Ramos (cell line): Measurements from ENCODE around the gene PCDHAC1.
"Not testable (repeated sequence)": the region's sequence is repeated elsewhere in the genome, so short reads cannot be mapped to it uniquely, and the experiment has no call there.

ENCODE experiments used
- in situ Hi-C: fragments of 300-500 bp; cut with MboI; formaldehyde crosslinking; loops from one replicate; pipeline ENCODE4 v1.14.3; 2022; ENCODE audit warnings: low sequenced_read_pairs; ENCODE audit not compliant: unreplicated experiment

Gene PCDHAC1

GRCh38 chr5:140925806-140926442 is at the start of gene PCDHAC1:
TSS of gene PCDHAC1 (plus strand) at chr5:140926299. CDS start at chr5:140926893, 594 bp downstream.
- in situ Hi-C loops = no loop called here

- in situ Hi-C loops = not testable (repeated sequence)
These were observed 49.4 kb upstream of the PCDHAC1 start for GRCh38 chr5:140876541-140877261.

GRCh38 chr5:140877262-140877581 is 48.9 kb upstream of the PCDHAC1 start:
- in situ Hi-C loops = no loop called here

- in situ Hi-C loops = no loop called here
These were observed 44.1 kb upstream of the PCDHAC1 start, which contains the start of gene PCDHA13 for GRCh38 chr5:140881889-140882590. TSS of gene PCDHA13 (plus strand) at chr5:140882124. CDS start at chr5:140882269, 145 bp downstream.

GRCh38 chr5:140882591-140882899 is 43.6 kb upstream of the PCDHAC1 start:
- in situ Hi-C loops = no loop called here

GRCh38 chr5:140883373-140883772 is 42.7 kb upstream of the PCDHAC1 start:
- in situ Hi-C loops = no loop called here

- in situ Hi-C loops = no loop called here
These were observed 42.0 kb upstream of the PCDHAC1 start for GRCh38 chr5:140883927-140884697.

- in situ Hi-C loops = no loop called here
These were observed 9.8 kb upstream of the PCDHAC1 start for GRCh38 chr5:140916325-140916724.

GRCh38 chr5:140923601-140924000 is 2.5 kb upstream of the PCDHAC1 start:
- in situ Hi-C loops = no loop called here

- in situ Hi-C loops = no loop called here
These were observed 536 bp downstream of the PCDHAC1 start for GRCh38 chr5:140926443-140927227.

- in situ Hi-C loops = no loop called here
These were observed 1.1 kb downstream of the PCDHAC1 start for GRCh38 chr5:140927228-140927573.

- in situ Hi-C loops = no loop called here
These were observed 9.0 kb downstream of the PCDHAC1 start for GRCh38 chr5:140934964-140935606.

- in situ Hi-C loops = no loop called here
These were observed 20.5 kb downstream of the PCDHAC1 start for GRCh38 chr5:140946578-140946977.

GRCh38 chr5:140951636-140952035 is 25.5 kb downstream of the PCDHAC1 start:
- in situ Hi-C loops = no loop called here

GRCh38 chr5:140953234-140953633 is 27.1 kb downstream of the PCDHAC1 start:
- in situ Hi-C loops = no loop called here

- in situ Hi-C loops = no loop called here
These were observed 36.1 kb downstream of the PCDHAC1 start for GRCh38 chr5:140962190-140962589.

- in situ Hi-C loops = no loop called here
These were observed 38.3 kb downstream of the PCDHAC1 start for GRCh38 chr5:140964356-140964755.

GRCh38 chr5:140965905-140966292 is 39.8 kb downstream of the PCDHAC1 start:
- in situ Hi-C loops = no loop called here
